COLO829 (cell line): ENCODE measurements around the gene LRMDA.

Experiments
- DNase-seq: peaks from one replicate; pipeline ENCODE4 v3.0.0; 2012; ENCODE audit warnings: low spot score

The LRMDA gene

GRCh38 chr10:75402486-75403143 lies 28.8 kb upstream of the LRMDA start:
- no peak for DNase-seq

- DNase-seq = no peak
Observed at GRCh38 chr10:75403144-75403938, 28.1 kb upstream of the LRMDA start.

- no peak for DNase-seq
Observed at GRCh38 chr10:75403939-75404814, 27.2 kb upstream of the LRMDA start.

- DNase-seq = no peak
Observed at GRCh38 chr10:75404815-75405597, 26.4 kb upstream of the LRMDA start.

GRCh38 chr10:75405598-75406461 lies 25.6 kb upstream of the LRMDA start:
- DNase-seq = no peak

GRCh38 chr10:75406462-75407223 lies 24.8 kb upstream of the LRMDA start:
- DNase-seq = no peak

- no peak for DNase-seq
Observed at GRCh38 chr10:75407224-75407712, 24.2 kb upstream of the LRMDA start.

GRCh38 chr10:75407713-75408508 lies 23.5 kb upstream of the LRMDA start:
- DNase-seq = no peak

- DNase-seq = no peak
Observed at GRCh38 chr10:75408509-75408875, 22.9 kb upstream of the LRMDA start.

- peak; percentile 62 for DNase-seq
Observed at GRCh38 chr10:75408911-75409885, 22.2 kb upstream of the LRMDA start.

- DNase-seq = no peak
Observed at GRCh38 chr10:75410132-75411005, 21.1 kb upstream of the LRMDA start.

GRCh38 chr10:75414527-75414926 lies 16.9 kb upstream of the LRMDA start:
- DNase-seq = no peak

GRCh38 chr10:75417522-75417927 lies 13.9 kb upstream of the LRMDA start:
- no peak for DNase-seq

GRCh38 chr10:75418293-75418692 lies 13.1 kb upstream of the LRMDA start:
- no peak for DNase-seq

- no peak for DNase-seq
Observed at GRCh38 chr10:75418712-75419111, 12.7 kb upstream of the LRMDA start.

- no peak for DNase-seq
Observed at GRCh38 chr10:75422913-75423312, 8.5 kb upstream of the LRMDA start.

GRCh38 chr10:75424571-75424970 lies 6.9 kb upstream of the LRMDA start:
- no peak for DNase-seq
